Osteoblast (primary cell): ENCODE measurements around the gene ARL8A. TPM values are rescaled to one million over a fixed set of nuclear protein-coding genes. Genes with fewer than 3 reads are reported as not detected.

Source experiments
- DNase-seq: peaks from one replicate; pipeline ENCODE4 v3.0.0; 2011; ENCODE audit warnings: low spot score, mixed read lengths; ENCODE audit not compliant: insufficient read length; ENCODE audit errors: missing footprints
- H2AFZ ChIP-seq: 2 replicates; pipeline ENCODE4 v1.6.0; 2011; ENCODE audit warnings: mild to moderate bottlenecking, low read length
- H3K27ac ChIP-seq: 2 replicates; pipeline ENCODE4 v1.5.1; 2011; ENCODE audit warnings: mild to moderate bottlenecking, low read depth, low read length, moderate library complexity
- H3K27me3 ChIP-seq: 2 replicates; pipeline ENCODE4 v1.6.0; 2012; ENCODE audit warnings: mild to moderate bottlenecking, control low read depth, inconsistent platforms, low read length, moderate library complexity; ENCODE audit not compliant: insufficient read depth
- H3K36me3 ChIP-seq: 2 replicates; pipeline ENCODE4 v1.5.1; 2011; ENCODE audit warnings: mild to moderate bottlenecking, low read length, control low read depth, moderate library complexity; ENCODE audit not compliant: insufficient read depth
- H3K4me1 ChIP-seq: 2 replicates; pipeline ENCODE4 v1.5.1; 2011; ENCODE audit warnings: mild to moderate bottlenecking, low read length, control low read depth, moderate library complexity; ENCODE audit not compliant: insufficient read depth
- H3K4me2 ChIP-seq: 2 replicates; pipeline ENCODE4 v1.6.0; 2011; ENCODE audit warnings: mild to moderate bottlenecking, low read length; ENCODE audit not compliant: insufficient read depth
- H3K4me3 ChIP-seq: fragments of 200-600 bp; sonication (generic); 3 replicates; pipeline ENCODE4 v1.5.1; 2012; ENCODE audit warnings: mild to moderate bottlenecking, low read length, inconsistent platforms; ENCODE audit not compliant: insufficient read depth
- H3K79me2 ChIP-seq: 2 replicates; pipeline ENCODE4 v1.6.0; 2012; ENCODE audit warnings: mild to moderate bottlenecking, low read length, control low read depth, inconsistent platforms; ENCODE audit not compliant: insufficient read depth
- H3K9me3 ChIP-seq: 2 replicates; pipeline ENCODE4 v1.5.1; 2011; ENCODE audit warnings: low read depth, low read length, control low read depth
- H4K20me1 ChIP-seq: 2 replicates; pipeline ENCODE4 v1.6.0; 2012; ENCODE audit warnings: mild to moderate bottlenecking, low read length, control low read depth; ENCODE audit not compliant: insufficient read depth
- total RNA-seq: library from RNA; depleted of rRNA; stranded (reverse); fragments of >200 nt; gene quantifications from 2 replicates; pipeline ENCODE4 v1.2.3, GENCODE V29; 2012
- TF ChIP-seq, protein P1 (sequence below): IDR thresholded peaks from 2 replicates; pipeline ENCODE4 v1.5.1; 2011; ENCODE audit warnings: mild to moderate bottlenecking, low read depth, low read length, moderate library complexity; ENCODE audit errors: extremely low read depth

ARL8A gene
- total RNA-seq, 1 donor: 24.2 TPM

DNA sequence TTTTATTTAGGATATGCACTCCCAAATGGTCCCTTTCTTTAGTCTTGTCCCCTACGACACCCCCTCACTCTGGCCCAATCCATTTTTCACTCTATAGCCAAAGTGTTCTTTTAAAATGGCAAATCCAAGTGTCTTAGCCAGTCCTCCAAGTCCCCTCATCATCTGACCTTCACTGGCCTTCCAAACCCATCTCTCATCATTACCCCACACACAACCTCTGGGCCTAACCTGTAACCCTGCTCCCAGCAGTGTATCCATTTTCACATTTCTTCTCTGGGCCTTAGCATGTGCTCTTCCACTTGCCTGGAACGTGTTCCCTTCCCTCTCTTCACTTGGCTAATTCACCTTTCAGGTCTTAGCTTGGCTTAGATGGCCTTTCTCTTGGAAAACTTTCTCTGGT lies 6.5 kb upstream of the ARL8A start:
- no peaks in the 10 kb centered on the region for H3K36me3 ChIP-seq
- H3K4me1 ChIP-seq: peaks cover 10% of the 10 kb centered on the region
- TF ChIP-seq, protein P1, sequence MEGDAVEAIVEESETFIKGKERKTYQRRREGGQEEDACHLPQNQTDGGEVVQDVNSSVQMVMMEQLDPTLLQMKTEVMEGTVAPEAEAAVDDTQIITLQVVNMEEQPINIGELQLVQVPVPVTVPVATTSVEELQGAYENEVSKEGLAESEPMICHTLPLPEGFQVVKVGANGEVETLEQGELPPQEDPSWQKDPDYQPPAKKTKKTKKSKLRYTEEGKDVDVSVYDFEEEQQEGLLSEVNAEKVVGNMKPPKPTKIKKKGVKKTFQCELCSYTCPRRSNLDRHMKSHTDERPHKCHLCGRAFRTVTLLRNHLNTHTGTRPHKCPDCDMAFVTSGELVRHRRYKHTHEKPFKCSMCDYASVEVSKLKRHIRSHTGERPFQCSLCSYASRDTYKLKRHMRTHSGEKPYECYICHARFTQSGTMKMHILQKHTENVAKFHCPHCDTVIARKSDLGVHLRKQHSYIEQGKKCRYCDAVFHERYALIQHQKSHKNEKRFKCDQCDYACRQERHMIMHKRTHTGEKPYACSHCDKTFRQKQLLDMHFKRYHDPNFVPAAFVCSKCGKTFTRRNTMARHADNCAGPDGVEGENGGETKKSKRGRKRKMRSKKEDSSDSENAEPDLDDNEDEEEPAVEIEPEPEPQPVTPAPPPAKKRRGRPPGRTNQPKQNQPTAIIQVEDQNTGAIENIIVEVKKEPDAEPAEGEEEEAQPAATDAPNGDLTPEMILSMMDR: no peak
- H3K4me2 ChIP-seq: no peak overlapping the region
- no peaks in the 10 kb centered on the region for H4K20me1 ChIP-seq
- H3K27me3 ChIP-seq: peaks cover 2% of the 10 kb centered on the region
- no peak overlapping the region for H3K4me3 ChIP-seq
- no peaks in the 10 kb centered on the region for H3K9me3 ChIP-seq
- no peaks in the 10 kb centered on the region for H3K79me2 ChIP-seq
- peak; percentile 54 for DNase-seq
- no peak overlapping the region for H3K27ac ChIP-seq
- H2AFZ ChIP-seq: no peak overlapping the region

DNA sequence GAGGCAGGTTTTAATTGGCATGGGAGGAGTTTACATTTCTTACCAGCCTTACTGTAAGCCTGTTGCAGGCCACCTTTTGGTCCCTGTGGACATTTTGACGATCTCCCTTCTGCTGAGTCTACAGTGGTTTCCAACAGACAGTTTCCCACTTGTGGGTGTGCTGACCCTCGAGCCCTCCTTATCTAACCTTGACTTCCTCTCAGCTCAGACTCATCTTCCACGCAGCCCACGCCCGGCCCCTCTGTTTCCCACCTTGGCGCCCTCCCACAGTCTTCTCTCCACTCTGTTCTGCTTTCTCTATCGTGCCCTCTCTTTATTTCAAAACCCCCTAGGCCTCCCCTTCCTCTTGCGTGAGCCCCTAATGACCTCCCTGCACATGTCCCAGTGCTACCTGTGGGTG lies 6.1 kb upstream of the ARL8A start:
- no peak overlapping the region for H3K4me2 ChIP-seq
- no peak overlapping the region for H3K4me3 ChIP-seq
- TF ChIP-seq, protein P1: no peak
- H4K20me1 ChIP-seq: no peaks in the 10 kb centered on the region
- H3K36me3 ChIP-seq: no peaks in the 10 kb centered on the region
- no peaks in the 10 kb centered on the region for H3K9me3 ChIP-seq
- peaks cover 2% of the 10 kb centered on the region for H3K27me3 ChIP-seq
- no peaks in the 10 kb centered on the region for H3K79me2 ChIP-seq
- H2AFZ ChIP-seq: no peak overlapping the region
- DNase-seq: peak; percentile 6
- peaks cover 10% of the 10 kb centered on the region for H3K4me1 ChIP-seq
- H3K27ac ChIP-seq: no peak overlapping the region

DNA sequence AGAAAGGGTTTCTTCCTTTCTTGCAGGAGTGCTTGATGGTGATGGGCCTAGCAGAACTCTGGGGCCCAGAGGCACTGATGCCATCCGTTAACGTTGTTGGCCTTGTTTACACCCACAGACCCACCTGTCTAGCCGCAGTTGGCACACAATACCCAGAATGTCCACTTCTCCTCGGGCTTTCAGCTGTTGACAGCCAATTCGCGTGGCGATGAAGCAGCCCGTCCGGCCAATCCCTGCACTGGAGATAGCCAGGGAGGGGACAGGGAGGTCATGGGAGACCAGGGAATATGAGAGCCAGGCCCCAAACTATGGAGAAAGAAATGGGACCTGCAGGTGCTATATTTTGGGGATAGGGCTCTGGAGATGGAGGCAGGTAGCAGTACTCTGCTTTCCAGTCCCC lies 5.7 kb upstream of the ARL8A start:
- Histone ChIP-seq H3K4me1 (peaks cover 10% of the 10 kb centered on the region), H3K27ac (no peak overlapping the region), H3K4me2 (no peak overlapping the region), H3K27me3 (peaks cover 2% of the 10 kb centered on the region), H3K9me3 (no peaks in the 10 kb centered on the region), H3K4me3 (no peak overlapping the region), H2AFZ (no peak overlapping the region), H3K79me2 (peaks cover 3% of the 10 kb centered on the region), H4K20me1 (no peaks in the 10 kb centered on the region), H3K36me3 (no peaks in the 10 kb centered on the region)
- TF ChIP-seq, protein P1: no peak
- DNase-seq: peak; percentile 29

DNA sequence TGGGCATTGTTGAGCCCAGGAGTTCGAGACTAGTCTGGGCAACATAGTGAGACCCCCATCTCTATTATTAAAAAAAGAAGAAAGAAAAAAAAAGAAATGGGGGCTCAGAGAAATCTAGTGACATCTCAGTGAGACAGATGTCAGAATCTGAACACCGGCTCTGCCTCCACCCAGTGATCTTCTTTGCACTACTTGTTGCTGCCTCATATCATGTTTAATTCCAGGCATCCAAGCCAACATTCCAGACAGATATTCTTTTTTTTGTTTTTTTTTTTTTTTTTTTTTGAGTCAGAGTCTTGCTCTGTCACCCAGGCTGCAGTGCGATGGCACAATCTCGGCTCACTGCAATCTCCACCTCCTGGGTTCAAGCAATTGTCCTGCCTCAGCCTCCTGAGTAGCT lies 5.0 kb upstream of the ARL8A start:
- no peaks in the 10 kb centered on the region for H3K9me3 ChIP-seq
- DNase-seq: peak; percentile 84
- no peak overlapping the region for H3K4me2 ChIP-seq
- no peak overlapping the region for H3K4me3 ChIP-seq
- peaks cover 9% of the 10 kb centered on the region for H3K79me2 ChIP-seq
- no peaks in the 10 kb centered on the region for H4K20me1 ChIP-seq
- TF ChIP-seq, protein P1: no peak
- H2AFZ ChIP-seq: no peak overlapping the region
- no peaks in the 10 kb centered on the region for H3K36me3 ChIP-seq
- no peak overlapping the region for H3K27ac ChIP-seq
- H3K27me3 ChIP-seq: peaks cover 2% of the 10 kb centered on the region
- H3K4me1 ChIP-seq: peaks cover 7% of the 10 kb centered on the region
